Endothelial cell of umbilical vein (primary cell): ENCODE results near the gene NUTM1.

Experiments used
- FOS ChIP-seq: IDR thresholded peaks from 2 replicates; pipeline ENCODE4 v1.6.1; 2011; ENCODE audit warnings: mild to moderate bottlenecking, low read length, moderate library complexity, borderline replicate concordance; ENCODE audit not compliant: insufficient read depth
- JUN ChIP-seq: IDR thresholded peaks from 2 replicates; pipeline ENCODE4 v1.6.1; 2011; ENCODE audit warnings: borderline replicate concordance, low read depth; ENCODE audit not compliant: insufficient read length, insufficient read depth
- MYC ChIP-seq: IDR thresholded peaks from one replicate; pipeline ENCODE4 v1.6.1; 2011; ENCODE audit warnings: mild to moderate bottlenecking, low read depth, low read length
- POLR2A ChIP-seq: IDR thresholded peaks from 2 replicates; pipeline ENCODE4 v1.6.1; 2012; ENCODE audit warnings: low read depth, mild to moderate bottlenecking, control low read depth, low read length
- POLR2AphosphoS5 ChIP-seq: IDR thresholded peaks from 2 replicates; pipeline ENCODE4 v1.6.1; 2012; ENCODE audit warnings: low read depth, mild to moderate bottlenecking, control low read depth, low read length, moderate library complexity; ENCODE audit not compliant: insufficient read depth
- TF ChIP-seq, protein P1 (sequence below), 2 donors: IDR thresholded peaks; 1 replicate in 1 of 2; 2 replicates in 1 of 2; pipeline ENCODE4 v1.5.1; 2011; ENCODE audit warnings: low read length in 2 of 2, mild to moderate bottlenecking in 2 of 2, moderate library complexity in 2 of 2, control low read depth in 1 of 2, inconsistent platforms in 1 of 2, low read depth in 1 of 2; ENCODE audit not compliant: insufficient read depth in 1 of 2; ENCODE audit errors: extremely low read depth in 1 of 2

DNA sequence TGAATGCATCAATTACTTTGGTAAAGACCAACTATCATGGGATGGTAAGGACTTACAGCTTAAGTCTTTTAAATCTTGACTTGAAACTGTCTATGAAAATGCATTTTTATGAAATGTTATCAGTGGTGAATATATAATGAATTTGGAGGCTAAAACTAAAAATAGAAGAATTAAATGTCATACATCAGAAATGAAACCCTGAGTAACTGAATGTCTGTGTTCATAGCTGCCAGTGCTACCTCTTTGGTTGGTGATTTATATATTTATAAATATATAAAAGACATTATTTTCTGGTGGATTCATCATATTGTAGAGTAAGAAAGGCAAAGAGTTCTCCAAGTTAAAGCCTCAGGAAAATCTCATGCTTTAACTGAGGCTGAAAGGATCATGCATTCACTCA lies 17.7 kb upstream of the NUTM1 start:
- TF ChIP-seq, protein P1, sequence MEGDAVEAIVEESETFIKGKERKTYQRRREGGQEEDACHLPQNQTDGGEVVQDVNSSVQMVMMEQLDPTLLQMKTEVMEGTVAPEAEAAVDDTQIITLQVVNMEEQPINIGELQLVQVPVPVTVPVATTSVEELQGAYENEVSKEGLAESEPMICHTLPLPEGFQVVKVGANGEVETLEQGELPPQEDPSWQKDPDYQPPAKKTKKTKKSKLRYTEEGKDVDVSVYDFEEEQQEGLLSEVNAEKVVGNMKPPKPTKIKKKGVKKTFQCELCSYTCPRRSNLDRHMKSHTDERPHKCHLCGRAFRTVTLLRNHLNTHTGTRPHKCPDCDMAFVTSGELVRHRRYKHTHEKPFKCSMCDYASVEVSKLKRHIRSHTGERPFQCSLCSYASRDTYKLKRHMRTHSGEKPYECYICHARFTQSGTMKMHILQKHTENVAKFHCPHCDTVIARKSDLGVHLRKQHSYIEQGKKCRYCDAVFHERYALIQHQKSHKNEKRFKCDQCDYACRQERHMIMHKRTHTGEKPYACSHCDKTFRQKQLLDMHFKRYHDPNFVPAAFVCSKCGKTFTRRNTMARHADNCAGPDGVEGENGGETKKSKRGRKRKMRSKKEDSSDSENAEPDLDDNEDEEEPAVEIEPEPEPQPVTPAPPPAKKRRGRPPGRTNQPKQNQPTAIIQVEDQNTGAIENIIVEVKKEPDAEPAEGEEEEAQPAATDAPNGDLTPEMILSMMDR (IDR thresholded peaks at IDR 0.05; ENCODE audit: extremely low read depth in 1 of 2, insufficient read depth in 1 of 2, low read depth in 1 of 2, low read length in 2 of 2): no peak
- TF ChIP-seq FOS: no peak
- TF ChIP-seq JUN: no peak
- TF ChIP-seq POLR2AphosphoS5: no peak
- no peak for TF ChIP-seq POLR2A
- TF ChIP-seq MYC: no peak
